ENCODE measurements around the gene B4GALT4.
"Not testable (repeated sequence)": the region's sequence is repeated elsewhere in the genome, so short reads cannot be mapped to it uniquely, and the experiment has no call there.

Gene B4GALT4

DNA sequence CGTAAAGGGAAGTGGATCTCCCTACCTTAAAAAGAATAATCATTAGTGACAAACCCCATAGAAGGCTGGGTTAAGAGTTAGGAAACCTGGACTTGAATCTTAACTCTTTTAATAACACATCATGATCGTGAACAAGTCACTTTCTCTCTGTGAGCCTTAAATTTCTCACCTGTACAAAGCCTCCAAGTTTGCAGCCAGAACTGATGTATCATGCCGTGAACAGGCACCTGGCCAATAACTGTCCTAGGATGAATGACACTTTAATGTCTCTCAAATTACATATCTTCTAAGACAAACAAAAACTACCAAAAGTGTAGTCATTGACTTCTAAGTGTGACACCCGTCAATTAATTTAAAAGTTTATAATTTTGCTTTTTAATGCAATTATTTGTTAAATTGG lies 63.4 kb downstream of the B4GALT4 start:
- DNase-seq (ENCODE audit: extremely low read depth, low read depth) = no peak

DNA sequence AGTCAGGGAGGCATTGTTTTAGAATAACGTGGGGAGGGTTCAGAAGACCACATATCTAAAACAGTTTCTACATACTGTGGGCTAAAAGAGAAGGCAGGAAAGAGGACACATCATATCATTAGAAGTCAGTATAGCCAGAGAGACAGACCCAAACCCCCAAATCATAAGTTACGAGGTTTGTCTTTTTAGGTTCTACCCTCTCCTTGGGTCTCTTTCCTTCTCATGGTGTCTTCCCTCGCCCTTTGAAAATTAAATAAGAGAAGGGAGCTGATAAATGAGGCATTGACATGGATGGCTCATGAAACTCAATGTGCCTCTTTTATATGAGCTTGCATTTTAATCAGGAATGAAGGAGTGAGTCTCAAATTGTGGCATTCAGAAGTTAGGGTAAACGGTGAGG lies 63.9 kb downstream of the B4GALT4 start:
- DNase-seq (ENCODE audit: extremely low read depth, low read depth) = no peak
- TF ChIP-seq, protein P1, sequence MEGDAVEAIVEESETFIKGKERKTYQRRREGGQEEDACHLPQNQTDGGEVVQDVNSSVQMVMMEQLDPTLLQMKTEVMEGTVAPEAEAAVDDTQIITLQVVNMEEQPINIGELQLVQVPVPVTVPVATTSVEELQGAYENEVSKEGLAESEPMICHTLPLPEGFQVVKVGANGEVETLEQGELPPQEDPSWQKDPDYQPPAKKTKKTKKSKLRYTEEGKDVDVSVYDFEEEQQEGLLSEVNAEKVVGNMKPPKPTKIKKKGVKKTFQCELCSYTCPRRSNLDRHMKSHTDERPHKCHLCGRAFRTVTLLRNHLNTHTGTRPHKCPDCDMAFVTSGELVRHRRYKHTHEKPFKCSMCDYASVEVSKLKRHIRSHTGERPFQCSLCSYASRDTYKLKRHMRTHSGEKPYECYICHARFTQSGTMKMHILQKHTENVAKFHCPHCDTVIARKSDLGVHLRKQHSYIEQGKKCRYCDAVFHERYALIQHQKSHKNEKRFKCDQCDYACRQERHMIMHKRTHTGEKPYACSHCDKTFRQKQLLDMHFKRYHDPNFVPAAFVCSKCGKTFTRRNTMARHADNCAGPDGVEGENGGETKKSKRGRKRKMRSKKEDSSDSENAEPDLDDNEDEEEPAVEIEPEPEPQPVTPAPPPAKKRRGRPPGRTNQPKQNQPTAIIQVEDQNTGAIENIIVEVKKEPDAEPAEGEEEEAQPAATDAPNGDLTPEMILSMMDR (IDR thresholded peaks at IDR 0.05; ENCODE audit: low read depth, low read length) = no peak

More for the DNA sequence above, 63.4 kb downstream of the B4GALT4 start:
- TF ChIP-seq, protein P1 (IDR thresholded peaks at IDR 0.05; ENCODE audit: low read depth, low read length) = no peak

DNA sequence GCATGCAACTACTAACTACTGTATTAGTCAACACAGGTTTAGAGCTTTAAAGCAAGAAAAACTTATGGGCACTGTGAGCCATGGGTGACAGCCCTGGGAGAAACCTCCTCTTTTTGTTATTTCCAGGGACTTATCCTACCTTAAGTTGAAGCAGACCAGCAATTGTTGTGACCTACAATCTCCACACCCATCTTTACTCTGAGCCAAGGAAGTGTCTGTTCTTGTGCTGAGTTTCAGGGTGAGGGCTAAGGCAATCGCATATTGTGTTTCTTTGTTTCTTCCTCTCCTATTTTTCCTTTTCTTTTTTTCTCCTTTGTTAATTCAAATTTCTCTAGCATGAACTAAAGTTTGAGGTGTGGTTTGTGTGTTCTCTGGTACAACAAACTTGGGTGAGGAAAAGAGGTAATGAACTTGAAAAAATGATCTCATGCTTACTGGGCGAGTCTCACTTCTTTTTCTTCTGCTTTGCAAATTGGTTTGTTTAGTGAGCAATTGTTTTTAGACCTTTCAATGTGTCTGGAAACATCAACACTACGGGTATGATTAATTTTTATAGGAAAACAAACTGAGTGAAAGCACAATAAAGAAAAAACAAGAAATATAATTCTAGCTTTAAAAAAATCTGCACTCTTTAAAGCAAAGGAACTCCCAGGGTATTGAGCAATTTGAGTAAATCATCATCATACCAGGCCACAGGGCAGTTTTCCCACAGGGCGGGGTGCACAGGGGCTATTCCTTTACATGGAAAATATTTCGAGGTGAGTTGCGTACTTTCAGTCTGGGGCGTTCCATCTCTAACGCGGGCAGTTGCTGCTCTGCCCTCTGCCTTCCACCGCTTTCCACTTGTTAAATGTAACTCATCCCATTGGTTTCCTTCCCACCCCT lies 64.6 kb downstream of the B4GALT4 start:
- TF ChIP-seq, protein P1 (IDR thresholded peaks at IDR 0.05; ENCODE audit: low read depth, low read length) = no peak
- no peak for DNase-seq (ENCODE audit: extremely low read depth, low read depth)

DNA sequence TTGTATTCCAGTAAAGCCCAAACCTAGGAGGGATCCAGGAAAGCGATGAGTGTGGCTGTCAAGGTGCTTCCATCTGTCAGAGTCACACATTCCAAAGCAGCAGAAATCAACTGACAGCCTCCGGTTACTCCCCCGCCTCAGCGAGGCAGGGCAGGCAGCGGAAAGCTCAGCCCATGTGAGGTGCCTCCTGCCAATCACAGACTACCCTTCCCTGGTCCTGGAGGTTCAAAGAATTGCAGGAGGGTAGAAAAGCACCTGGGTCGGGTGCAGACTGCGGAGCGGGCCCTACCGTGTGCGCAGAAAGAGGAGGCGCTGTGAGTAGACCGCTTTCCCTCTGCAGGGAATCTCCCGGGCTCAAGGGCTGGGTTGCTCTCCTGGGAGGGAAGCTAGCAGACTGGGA lies 67.4 kb downstream of the B4GALT4 start, which contains the start of gene UPK1B:
Gene UPK1B, plus strand, starts transcription at position 274 of the 400 bp plus-strand sequence. CDS start 13,144 bp downstream, outside the sequence.
- TF ChIP-seq, protein P1 (IDR thresholded peaks at IDR 0.05; ENCODE audit: low read depth, low read length) = no peak
- no peak for DNase-seq (ENCODE audit: extremely low read depth, low read depth)

DNA sequence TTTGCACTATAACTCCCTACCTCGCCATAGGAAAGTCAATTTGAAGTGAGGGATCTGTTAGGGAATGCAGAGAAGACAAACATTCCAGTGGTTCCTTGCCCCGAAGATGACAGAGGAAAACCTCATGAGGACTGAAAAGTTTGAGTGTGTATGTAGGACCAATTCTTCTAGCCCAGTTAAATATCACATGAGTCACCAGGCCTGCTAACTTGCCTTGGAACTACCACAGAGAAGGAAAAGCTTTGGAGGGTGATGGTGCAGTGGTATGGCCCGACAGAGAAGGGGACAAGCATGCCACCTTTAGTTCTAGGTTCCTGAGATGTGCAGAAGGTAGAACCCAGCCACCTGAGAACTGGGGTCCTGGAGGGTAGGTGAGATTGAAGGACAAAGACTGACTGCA lies 69.9 kb downstream of the B4GALT4 start:
- DNase-seq (ENCODE audit: extremely low read depth, low read depth) = no peak
- TF ChIP-seq, protein P1 (IDR thresholded peaks at IDR 0.05; ENCODE audit: low read depth, low read length) = no peak

DNA sequence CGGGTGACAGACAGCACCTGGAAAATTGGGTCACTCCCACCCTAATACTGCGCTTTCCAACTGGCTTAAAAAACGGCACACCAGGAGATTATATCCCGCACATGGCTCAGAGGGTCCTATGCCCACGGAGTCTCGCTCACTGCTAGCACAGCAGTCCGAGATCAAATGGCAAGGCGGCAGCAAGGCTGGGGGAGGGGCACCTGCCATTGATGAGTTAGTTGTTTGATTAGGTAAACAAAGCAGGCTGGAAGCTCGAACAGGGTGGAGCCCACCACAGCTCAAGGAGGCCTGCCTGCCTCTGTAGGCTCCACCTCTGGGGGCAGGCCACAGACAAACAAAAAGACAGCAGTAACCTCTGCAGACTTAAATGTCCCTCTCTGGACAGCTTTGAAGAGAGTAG lies 75.9 kb downstream of the B4GALT4 start:
- not testable (repeated sequence) for DNase-seq (ENCODE audit: extremely low read depth, low read depth)
